WI38 (cell line): ENCODE measurements around the gene PHYKPL.

ENCODE experiments used
- H3K4me3 ChIP-seq: 2 replicates; pipeline ENCODE4 v1.5.1; 2011; ENCODE audit warnings: low read depth, mild to moderate bottlenecking, control low read depth, low read length
- TF ChIP-seq, protein P1 (sequence below): IDR thresholded peaks from 2 replicates; pipeline ENCODE4 v1.5.1; 2012; ENCODE audit warnings: low read depth, mild to moderate bottlenecking, control low read depth, low read length

The PHYKPL gene

GRCh38 chr5:178228609-178229008, 4.0 kb downstream of the PHYKPL start:
- TF ChIP-seq, protein P1, sequence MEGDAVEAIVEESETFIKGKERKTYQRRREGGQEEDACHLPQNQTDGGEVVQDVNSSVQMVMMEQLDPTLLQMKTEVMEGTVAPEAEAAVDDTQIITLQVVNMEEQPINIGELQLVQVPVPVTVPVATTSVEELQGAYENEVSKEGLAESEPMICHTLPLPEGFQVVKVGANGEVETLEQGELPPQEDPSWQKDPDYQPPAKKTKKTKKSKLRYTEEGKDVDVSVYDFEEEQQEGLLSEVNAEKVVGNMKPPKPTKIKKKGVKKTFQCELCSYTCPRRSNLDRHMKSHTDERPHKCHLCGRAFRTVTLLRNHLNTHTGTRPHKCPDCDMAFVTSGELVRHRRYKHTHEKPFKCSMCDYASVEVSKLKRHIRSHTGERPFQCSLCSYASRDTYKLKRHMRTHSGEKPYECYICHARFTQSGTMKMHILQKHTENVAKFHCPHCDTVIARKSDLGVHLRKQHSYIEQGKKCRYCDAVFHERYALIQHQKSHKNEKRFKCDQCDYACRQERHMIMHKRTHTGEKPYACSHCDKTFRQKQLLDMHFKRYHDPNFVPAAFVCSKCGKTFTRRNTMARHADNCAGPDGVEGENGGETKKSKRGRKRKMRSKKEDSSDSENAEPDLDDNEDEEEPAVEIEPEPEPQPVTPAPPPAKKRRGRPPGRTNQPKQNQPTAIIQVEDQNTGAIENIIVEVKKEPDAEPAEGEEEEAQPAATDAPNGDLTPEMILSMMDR, result no peak
- H3K4me3 ChIP-seq, result no peak overlapping the region

GRCh38 chr5:178227929-178228328, 4.7 kb downstream of the PHYKPL start:
- H3K4me3 ChIP-seq, result no peak overlapping the region
- TF ChIP-seq, protein P1, result no peak

GRCh38 chr5:178227138-178227659, 5.4 kb downstream of the PHYKPL start:
- TF ChIP-seq, protein P1, result no peak
- no peak overlapping the region for H3K4me3 ChIP-seq

GRCh38 chr5:178225174-178225573, 7.4 kb downstream of the PHYKPL start:
- H3K4me3 ChIP-seq, result no peak overlapping the region
- TF ChIP-seq, protein P1, result no peak

GRCh38 chr5:178224403-178224802, 8.2 kb downstream of the PHYKPL start:
- no peak overlapping the region for H3K4me3 ChIP-seq
- TF ChIP-seq, protein P1, result no peak

DNA sequence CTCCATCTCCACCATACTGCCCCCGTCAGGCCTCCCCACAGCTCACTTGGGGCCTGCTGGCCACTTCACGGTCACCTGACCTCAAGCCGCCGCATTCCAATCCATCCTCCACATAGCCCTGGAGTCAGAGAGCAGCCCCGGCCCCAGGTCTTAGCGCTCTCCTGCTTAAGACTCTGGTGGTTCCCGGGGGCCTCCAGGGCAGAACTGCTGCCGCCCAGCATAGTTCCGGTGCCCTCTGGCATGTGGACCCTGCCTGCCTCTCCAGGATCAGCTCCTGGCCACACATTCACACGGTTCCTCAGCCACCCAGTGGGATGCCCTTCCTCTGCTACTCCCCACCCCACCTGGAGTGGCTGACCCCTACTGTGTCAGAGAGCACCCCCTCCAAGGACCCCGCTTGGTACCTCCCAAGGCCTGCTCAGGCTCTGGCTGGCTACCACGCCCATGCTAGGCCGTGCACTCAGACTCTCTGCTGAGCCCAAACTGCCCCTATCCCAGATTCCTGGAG, 8.7 kb downstream of the PHYKPL start:
- H3K4me3 ChIP-seq, result no peak overlapping the region
- TF ChIP-seq, protein P1, result no peak

DNA sequence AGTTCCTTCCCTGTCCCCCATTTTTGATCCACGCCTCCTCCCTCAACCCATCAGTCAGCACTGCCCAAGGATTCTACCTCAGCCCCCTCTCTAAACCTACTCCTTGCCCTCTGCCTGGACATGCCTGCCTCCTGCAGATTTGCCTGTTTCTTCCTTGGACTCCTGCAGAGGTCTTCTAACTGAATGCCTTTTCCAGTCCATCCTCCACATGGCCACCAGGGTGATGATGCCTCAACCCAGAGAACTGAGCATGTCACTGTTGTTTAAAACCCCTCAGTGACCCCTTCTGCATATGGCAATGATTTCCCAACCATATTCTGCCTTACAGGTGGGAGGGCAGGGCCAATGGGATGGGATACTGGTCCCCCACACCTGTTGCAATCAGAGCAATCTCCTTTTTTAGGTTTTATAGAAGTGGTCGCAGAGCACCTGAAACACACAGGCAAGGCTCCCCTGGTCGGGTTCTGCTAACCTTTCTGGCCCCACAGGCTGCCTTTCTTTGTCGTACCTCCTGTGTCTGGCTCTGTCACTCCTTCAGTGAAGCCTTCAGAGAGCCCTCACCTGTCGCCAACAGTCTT, 9.3 kb downstream of the PHYKPL start:
- TF ChIP-seq, protein P1, result no peak
- H3K4me3 ChIP-seq, result no peak overlapping the region
